NT2/D1 (cell line): ENCODE data around the gene MRS2.
A peak's percentile ranks its signal among the peaks of the same experiment; 100 is the strongest.
"Not testable (repeated sequence)": the region's sequence is repeated elsewhere in the genome, so short reads cannot be mapped to it uniquely, and the experiment has no call there.

Experiments used
- DNase-seq: peaks from one replicate; pipeline ENCODE4 v3.0.0-alpha.2; 2011; ENCODE audit warnings: low read depth, low spot score
- H3K27me3 ChIP-seq: 2 replicates; pipeline ENCODE4 v1.6.0; 2011; ENCODE audit warnings: mild to moderate bottlenecking; ENCODE audit not compliant: insufficient read length, insufficient read depth
- H3K36me3 ChIP-seq: 2 replicates; pipeline ENCODE4 v1.6.1; 2011; ENCODE audit warnings: mild to moderate bottlenecking, low read length, mixed read lengths; ENCODE audit not compliant: insufficient read depth, insufficient read length
- H3K4me1 ChIP-seq: 2 replicates; pipeline ENCODE4 v1.5.1; 2011; ENCODE audit not compliant: insufficient read depth, insufficient read length
- H3K4me3 ChIP-seq: 2 replicates; pipeline ENCODE4 v1.5.1; 2011; ENCODE audit warnings: low read depth; ENCODE audit not compliant: insufficient read length
- H3K9ac ChIP-seq: 2 replicates; pipeline ENCODE4 v1.6.0; 2011; ENCODE audit warnings: low read depth; ENCODE audit not compliant: insufficient read length
- H3K9me3 ChIP-seq: 2 replicates; pipeline ENCODE4 v1.5.1; 2011; ENCODE audit warnings: mild to moderate bottlenecking, low read length; ENCODE audit not compliant: insufficient read depth
- SUZ12 ChIP-seq: IDR thresholded peaks from 2 replicates; pipeline ENCODE4 v1.6.1; 2011; ENCODE audit not compliant: insufficient read length, insufficient read depth; ENCODE audit errors: extremely low read depth
- YY1 ChIP-seq: IDR thresholded peaks from 2 replicates; pipeline ENCODE4 v1.6.1; 2011; ENCODE audit not compliant: insufficient read length, insufficient read depth
- ZNF274 ChIP-seq: IDR thresholded peaks from 2 replicates; pipeline ENCODE4 v1.6.1; 2011; ENCODE audit warnings: mild to moderate bottlenecking, low read depth, low read length

Gene MRS2

DNA sequence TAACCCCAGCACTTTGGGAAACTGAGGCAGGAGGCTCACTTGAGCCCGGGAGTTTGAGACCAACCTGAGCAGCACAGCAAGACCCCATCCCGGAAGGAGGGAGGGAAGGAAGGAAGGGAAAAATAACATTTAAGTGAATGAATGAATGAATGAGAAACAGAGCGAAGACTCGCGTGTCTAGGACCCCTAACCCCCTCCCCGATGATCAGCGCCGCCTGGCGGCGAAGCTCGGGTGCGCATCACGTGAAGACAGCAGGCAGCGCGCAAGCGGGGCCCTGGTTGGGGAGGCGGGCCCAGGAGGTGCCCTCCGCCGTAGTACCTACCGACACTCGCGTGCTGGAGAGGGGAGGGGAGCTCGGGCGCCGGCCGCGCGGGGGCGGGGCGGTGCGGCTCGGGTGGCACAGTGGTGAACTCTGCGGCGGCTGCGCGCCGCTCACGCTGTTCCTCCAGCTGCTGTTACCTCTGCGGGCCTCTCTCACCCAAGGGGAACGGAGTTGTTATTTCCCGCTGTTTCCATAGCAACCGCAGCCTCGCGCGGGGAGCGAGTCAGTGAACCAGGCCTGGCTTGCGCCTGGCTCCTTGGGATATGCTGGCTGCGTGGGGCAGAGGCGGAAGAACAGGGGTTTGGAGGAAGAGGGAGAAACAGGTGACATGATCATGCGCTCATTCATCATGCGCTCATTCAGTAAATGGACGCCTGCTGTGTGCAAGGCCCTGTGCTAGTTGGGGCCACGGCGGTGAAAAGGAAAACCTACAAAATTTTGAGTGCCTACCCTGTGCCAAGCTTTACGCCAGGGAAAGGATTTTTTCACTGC is 42.9 kb upstream of the MRS2 start:
- peak; percentile 47 for DNase-seq
- no peak for TF ChIP-seq SUZ12
- TF ChIP-seq YY1, result no peak
- TF ChIP-seq ZNF274, result no peak
- H3K9ac ChIP-seq, result peak overlapping the region; percentile 57
- no peaks in the 10 kb centered on the region for H3K9me3 ChIP-seq
- no peaks in the 10 kb centered on the region for H3K36me3 ChIP-seq
- H3K27me3 ChIP-seq, result peaks cover 5% of the 10 kb centered on the region
- H3K4me1 ChIP-seq, result peaks cover 3% of the 10 kb centered on the region
- H3K4me3 ChIP-seq, result peak overlapping the region; percentile 49

DNA sequence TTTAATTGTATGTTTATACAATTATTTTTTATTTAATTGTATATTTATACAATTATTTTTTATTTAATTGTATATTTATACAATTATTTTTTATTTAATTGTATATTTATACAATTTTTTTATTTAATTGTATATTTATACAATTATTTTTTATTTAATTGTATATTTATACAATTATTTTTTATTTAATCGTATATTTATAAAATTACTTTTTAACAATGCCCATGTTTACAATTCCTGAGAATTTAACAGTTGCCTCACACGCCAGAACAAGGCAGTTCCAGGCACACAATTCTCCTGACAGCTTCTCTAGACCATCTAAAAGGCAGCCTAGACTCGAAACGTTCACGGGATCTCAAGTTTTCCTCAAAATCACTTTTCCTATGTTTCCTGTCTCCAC is 40.4 kb upstream of the MRS2 start:
- H3K27me3 ChIP-seq, H3K36me3 ChIP-seq, H3K9ac ChIP-seq, DNase-seq, H3K4me1 ChIP-seq, H3K4me3 ChIP-seq, H3K9me3 ChIP-seq: not testable (repeated sequence)

DNA sequence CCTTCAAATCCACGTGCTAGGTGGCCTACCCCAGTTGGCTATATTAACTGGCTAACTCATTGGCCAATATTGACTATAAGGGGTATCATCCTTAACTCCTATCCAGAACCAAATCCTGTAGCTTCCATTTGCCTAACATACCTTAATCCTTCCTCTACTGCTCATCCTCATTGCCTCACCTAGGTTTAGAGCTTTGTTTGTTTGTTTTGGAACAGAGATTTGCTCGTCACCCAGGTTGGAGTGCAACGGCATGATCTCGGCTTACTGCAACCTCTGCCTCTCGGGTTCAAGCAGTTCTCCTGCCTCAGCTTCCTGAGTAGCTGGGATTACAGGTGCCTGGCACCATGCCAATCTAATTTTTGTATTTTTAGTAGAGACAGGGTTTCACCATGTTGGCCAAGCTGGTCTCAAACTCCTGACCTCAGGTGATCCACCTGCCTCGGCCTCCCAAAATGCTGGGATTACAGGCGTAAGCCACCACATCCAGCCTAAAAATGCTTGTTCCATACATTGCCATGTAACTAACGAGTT is 37.6 kb upstream of the MRS2 start:
- H3K4me1 ChIP-seq, H3K27me3 ChIP-seq, H3K9ac ChIP-seq, H3K36me3 ChIP-seq, H3K9me3 ChIP-seq, H3K4me3 ChIP-seq, DNase-seq: not testable (repeated sequence)

DNA sequence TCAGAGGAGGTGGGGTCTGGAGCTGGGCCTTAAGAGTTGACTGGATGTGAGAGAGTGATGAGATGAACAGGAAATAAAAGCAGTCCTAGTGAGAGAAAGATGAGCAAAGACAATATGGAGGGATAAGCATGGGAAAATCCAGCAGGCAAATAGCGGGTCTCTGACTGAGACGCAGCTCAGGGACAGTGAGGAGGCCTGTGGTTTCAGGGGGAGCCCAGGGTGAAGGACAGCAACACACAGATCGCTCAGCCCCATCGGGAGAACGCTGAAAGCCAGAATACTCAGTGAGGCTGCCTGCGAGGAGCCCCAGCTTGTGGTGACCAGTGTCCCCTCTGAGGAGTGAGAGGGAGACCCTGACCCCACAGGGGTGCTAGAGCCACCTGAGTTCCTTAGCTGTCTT is 28.1 kb upstream of the MRS2 start:
- TF ChIP-seq ZNF274 (no peak), YY1 (no peak), SUZ12 (no peak)
- no peaks in the 10 kb centered on the region for H3K36me3 ChIP-seq
- no peak overlapping the region for H3K4me3 ChIP-seq
- no peak overlapping the region for H3K9ac ChIP-seq
- H3K27me3 ChIP-seq, result no peaks in the 10 kb centered on the region
- H3K9me3 ChIP-seq, result no peaks in the 10 kb centered on the region
- H3K4me1 ChIP-seq, result peaks cover 5% of the 10 kb centered on the region
- no peak for DNase-seq

DNA sequence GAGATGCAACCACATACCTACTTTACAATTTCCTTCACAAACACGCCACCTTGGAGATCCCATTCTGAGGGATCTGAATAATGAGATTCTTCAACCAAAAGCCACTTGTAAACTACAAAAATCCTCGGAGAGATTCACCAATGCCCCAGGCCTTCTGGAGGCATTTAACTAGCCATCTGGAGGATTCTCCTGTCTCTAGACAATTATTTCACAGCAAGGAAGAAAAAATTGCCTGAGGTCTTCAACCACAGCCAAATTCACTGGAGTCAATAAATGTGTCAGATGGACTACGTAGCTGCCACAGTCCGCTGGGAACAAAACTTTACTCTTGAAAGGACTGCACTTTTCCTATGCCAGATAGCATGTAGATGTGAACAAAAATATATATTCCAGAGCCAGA is 25.9 kb upstream of the MRS2 start:
- TF ChIP-seq SUZ12, result no peak
- no peak for TF ChIP-seq YY1
- TF ChIP-seq ZNF274, result no peak
- peaks cover 5% of the 10 kb centered on the region for H3K4me1 ChIP-seq
- no peak overlapping the region for H3K4me3 ChIP-seq

DNA sequence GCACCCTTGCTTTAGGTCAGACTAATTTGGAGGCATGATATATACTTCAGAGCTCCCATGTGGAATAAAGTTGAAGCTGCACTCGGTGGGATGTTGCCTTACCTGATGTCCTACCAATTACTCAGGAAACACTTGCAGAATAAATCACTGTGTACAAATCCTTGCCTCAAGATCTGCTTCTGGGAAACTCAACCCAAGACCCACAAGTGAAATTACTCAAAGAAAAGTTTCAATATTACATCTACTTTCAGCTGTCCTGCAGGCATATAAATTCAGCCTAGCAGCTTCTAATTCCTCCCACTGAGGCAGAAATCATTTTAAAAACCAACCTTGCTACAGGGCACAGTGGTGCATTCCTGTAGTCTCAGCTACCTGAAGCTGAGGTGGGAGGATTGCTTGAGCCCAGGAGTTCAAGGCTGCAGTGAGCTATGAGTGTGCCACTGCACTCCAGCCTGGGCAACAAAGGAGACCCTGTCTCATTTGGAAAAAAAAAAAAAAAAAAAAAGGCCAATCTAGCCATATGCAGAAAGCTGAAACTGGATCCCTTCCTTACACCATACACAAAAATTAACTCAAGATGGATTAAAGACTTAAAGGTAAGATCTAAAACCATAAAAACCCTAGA is 24.2 kb upstream of the MRS2 start:
- Histone ChIP-seq H3K4me1 (peaks cover 5% of the 10 kb centered on the region), H3K4me3 (no peak overlapping the region), H3K36me3 (no peaks in the 10 kb centered on the region), H3K9me3 (no peaks in the 10 kb centered on the region), H3K27me3 (no peaks in the 10 kb centered on the region), H3K9ac (no peak overlapping the region)
- no peak for DNase-seq
- TF ChIP-seq ZNF274 (no peak), SUZ12 (no peak), YY1 (no peak)

More for the DNA sequence above, 25.9 kb upstream of the MRS2 start:
- H3K27me3 ChIP-seq, result no peaks in the 10 kb centered on the region
- no peaks in the 10 kb centered on the region for H3K36me3 ChIP-seq
- H3K9ac ChIP-seq, result no peak overlapping the region
- DNase-seq, result no peak
- H3K9me3 ChIP-seq, result no peaks in the 10 kb centered on the region

DNA sequence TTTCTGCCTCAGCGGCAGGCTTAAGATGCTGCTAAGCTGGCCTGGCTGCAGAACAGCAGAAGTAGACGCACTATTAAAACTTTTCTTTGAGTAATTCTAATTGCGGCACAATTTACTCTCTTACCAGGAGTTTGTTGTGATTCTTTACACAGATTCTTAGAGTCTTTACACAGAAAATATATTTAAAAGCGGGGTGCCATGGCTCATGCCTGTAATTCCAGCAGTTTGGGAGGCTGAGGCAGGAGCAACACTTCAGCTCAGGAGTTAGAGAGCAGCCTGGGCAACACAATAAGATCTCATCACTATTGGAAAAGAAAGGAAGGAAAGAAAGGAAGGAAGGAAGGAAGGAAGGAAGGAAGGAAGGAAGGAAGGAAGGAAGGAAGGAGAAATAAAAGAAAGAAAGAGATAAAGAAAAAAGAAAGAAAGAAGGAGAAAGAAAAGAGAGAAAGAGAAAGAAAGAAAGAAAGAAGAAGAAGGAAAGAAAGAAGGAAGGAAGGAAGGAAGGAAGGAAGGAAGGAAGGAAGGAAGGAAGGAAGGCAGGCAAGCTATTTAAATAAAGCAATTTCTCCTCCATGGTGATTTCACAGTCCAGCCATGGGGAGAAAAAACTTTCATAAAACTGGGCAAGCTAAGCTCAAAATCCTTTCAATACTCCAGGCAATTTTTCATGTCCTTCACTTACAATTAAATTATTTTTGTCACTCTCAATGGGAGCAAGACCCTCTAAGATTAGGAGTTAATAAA is 21.1 kb upstream of the MRS2 start:
- H3K4me1 ChIP-seq, result no peaks in the 10 kb centered on the region
- TF ChIP-seq YY1 (no peak), ZNF274 (no peak), SUZ12 (no peak)
- no peak overlapping the region for H3K9ac ChIP-seq

More for the DNA sequence above, 21.1 kb upstream of the MRS2 start:
- H3K36me3 ChIP-seq, result no peaks in the 10 kb centered on the region
- no peaks in the 10 kb centered on the region for H3K27me3 ChIP-seq
- no peak overlapping the region for H3K4me3 ChIP-seq
- DNase-seq, result no peak
- H3K9me3 ChIP-seq, result no peaks in the 10 kb centered on the region
